ENCODE measurements around the gene PPP1CA.

The PPP1CA gene

DNA sequence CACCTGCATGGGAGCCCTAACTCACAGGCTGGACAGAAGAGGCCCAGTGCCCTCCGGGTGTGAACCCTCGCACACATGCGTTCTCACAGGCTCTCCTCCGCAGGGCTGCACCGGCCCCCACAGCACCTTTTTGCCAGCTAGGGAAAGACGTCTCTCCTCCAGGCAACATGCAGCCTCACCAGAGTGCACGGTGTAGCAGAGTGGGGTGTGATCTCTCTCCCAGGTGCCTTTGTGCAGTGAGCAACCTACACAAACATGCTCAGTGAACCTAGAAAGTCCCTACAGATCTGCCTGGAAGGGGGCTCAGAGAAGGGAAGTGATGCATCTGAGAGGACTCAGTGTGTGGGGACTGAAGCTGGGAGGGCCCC is 10.1 kb upstream of the PPP1CA start:
- H3K4me3 ChIP-seq (ENCODE audit: low read depth, low read length), result no peak overlapping the region
- no peak overlapping the region for H3K9ac ChIP-seq (ENCODE audit: low read depth, low read length)
- peaks cover 3% of the 10 kb centered on the region for H3K27me3 ChIP-seq (ENCODE audit: control insufficient read depth, insufficient read depth, low read length)
- no peaks in the 10 kb centered on the region for H3K9me3 ChIP-seq (ENCODE audit: control insufficient read depth, insufficient read depth, low read length)
- H3K36me3 ChIP-seq (ENCODE audit: control insufficient read depth, insufficient read depth, low read length), result no peaks in the 10 kb centered on the region
- peaks cover 4% of the 10 kb centered on the region for H3K4me1 ChIP-seq (ENCODE audit: control insufficient read depth, insufficient read depth, low read length)

DNA sequence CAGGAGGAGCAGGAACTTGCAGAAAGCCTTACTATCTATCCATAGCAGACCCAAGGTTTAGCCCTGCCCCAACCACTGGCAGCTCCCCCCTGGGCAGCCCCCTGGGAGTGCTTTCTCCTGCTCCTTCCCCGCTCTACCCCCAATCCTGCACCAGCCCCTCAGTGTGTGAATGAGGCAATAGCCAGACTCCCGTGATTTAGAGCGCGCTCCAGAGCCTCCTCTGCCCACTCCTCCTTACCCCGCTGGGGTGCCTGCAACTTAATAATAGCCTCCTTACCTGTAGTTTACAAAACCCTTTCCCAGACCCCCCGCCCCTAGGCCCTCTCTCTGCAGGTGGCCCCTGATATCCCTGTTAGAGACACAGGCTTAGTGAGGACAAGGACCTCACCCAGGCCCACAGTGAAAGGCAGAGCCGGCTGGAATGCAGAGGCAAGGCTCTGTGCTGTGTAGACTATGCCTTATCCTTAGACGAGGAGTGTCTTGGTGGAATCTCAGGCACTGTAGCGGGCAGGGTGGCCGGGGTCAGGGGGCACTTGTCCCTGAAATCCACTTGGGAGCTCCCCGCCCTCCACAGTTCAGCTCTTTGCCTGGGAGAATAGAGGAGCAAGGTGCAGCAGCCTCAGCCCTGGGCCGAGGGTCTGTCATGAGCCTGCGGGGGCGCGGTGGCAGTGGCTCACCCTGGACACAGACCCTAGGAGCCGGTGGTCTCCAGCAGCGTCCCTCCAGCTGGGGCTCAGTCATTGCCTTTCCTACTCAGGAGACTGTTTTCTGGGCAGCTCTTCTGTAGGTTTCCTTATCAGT is 9.5 kb upstream of the PPP1CA start:
- Histone ChIP-seq H3K27me3 (ENCODE audit: control insufficient read depth, insufficient read depth, low read length) (peaks cover 3% of the 10 kb centered on the region), H3K9me3 (ENCODE audit: control insufficient read depth, insufficient read depth, low read length) (no peaks in the 10 kb centered on the region), H3K36me3 (ENCODE audit: control insufficient read depth, insufficient read depth, low read length) (no peaks in the 10 kb centered on the region), H3K9ac (ENCODE audit: low read depth, low read length) (no peak overlapping the region), H3K4me3 (ENCODE audit: low read depth, low read length) (no peak overlapping the region), H3K4me1 (ENCODE audit: control insufficient read depth, insufficient read depth, low read length) (peaks cover 2% of the 10 kb centered on the region)

GRCh38 chr11:67410369-67410831 is 8.7 kb upstream of the PPP1CA start:
- H3K9ac ChIP-seq (ENCODE audit: low read depth, low read length), result no peak overlapping the region

GRCh38 chr11:67409781-67410368 is 8.2 kb upstream of the PPP1CA start:
- H3K9ac ChIP-seq (ENCODE audit: low read depth, low read length), result no peak overlapping the region
- no peaks in the 10 kb centered on the region for H3K4me1 ChIP-seq (ENCODE audit: control insufficient read depth, insufficient read depth, low read length)
- peaks cover 3% of the 10 kb centered on the region for H3K27me3 ChIP-seq (ENCODE audit: control insufficient read depth, insufficient read depth, low read length)

More at GRCh38 chr11:67410369-67410831, 8.7 kb upstream of the PPP1CA start:
- Histone ChIP-seq H3K4me1 (ENCODE audit: control insufficient read depth, insufficient read depth, low read length) (no peaks in the 10 kb centered on the region), H3K9me3 (ENCODE audit: control insufficient read depth, insufficient read depth, low read length) (no peaks in the 10 kb centered on the region), H3K4me3 (ENCODE audit: low read depth, low read length) (no peak overlapping the region), H3K36me3 (ENCODE audit: control insufficient read depth, insufficient read depth, low read length) (no peaks in the 10 kb centered on the region), H3K27me3 (ENCODE audit: control insufficient read depth, insufficient read depth, low read length) (peaks cover 3% of the 10 kb centered on the region)

GRCh38 chr11:67409261-67409666 is 7.6 kb upstream of the PPP1CA start:
- Histone ChIP-seq H3K4me1 (ENCODE audit: control insufficient read depth, insufficient read depth, low read length) (no peaks in the 10 kb centered on the region), H3K9me3 (ENCODE audit: control insufficient read depth, insufficient read depth, low read length) (no peaks in the 10 kb centered on the region), H3K9ac (ENCODE audit: low read depth, low read length) (no peak overlapping the region), H3K4me3 (ENCODE audit: low read depth, low read length) (no peak overlapping the region), H3K27me3 (ENCODE audit: control insufficient read depth, insufficient read depth, low read length) (peaks cover 3% of the 10 kb centered on the region), H3K36me3 (ENCODE audit: control insufficient read depth, insufficient read depth, low read length) (no peaks in the 10 kb centered on the region)

More at GRCh38 chr11:67409781-67410368, 8.2 kb upstream of the PPP1CA start:
- Histone ChIP-seq H3K4me3 (ENCODE audit: low read depth, low read length) (no peak overlapping the region), H3K9me3 (ENCODE audit: control insufficient read depth, insufficient read depth, low read length) (no peaks in the 10 kb centered on the region), H3K36me3 (ENCODE audit: control insufficient read depth, insufficient read depth, low read length) (no peaks in the 10 kb centered on the region)

GRCh38 chr11:67408437-67409200 is 7.0 kb upstream of the PPP1CA start:
- Histone ChIP-seq H3K4me1 (ENCODE audit: control insufficient read depth, insufficient read depth, low read length) (no peaks in the 10 kb centered on the region), H3K36me3 (ENCODE audit: control insufficient read depth, insufficient read depth, low read length) (no peaks in the 10 kb centered on the region), H3K4me3 (ENCODE audit: low read depth, low read length) (no peak overlapping the region), H3K9ac (ENCODE audit: low read depth, low read length) (no peak overlapping the region), H3K27me3 (ENCODE audit: control insufficient read depth, insufficient read depth, low read length) (peaks cover 3% of the 10 kb centered on the region), H3K9me3 (ENCODE audit: control insufficient read depth, insufficient read depth, low read length) (no peaks in the 10 kb centered on the region)

DNA sequence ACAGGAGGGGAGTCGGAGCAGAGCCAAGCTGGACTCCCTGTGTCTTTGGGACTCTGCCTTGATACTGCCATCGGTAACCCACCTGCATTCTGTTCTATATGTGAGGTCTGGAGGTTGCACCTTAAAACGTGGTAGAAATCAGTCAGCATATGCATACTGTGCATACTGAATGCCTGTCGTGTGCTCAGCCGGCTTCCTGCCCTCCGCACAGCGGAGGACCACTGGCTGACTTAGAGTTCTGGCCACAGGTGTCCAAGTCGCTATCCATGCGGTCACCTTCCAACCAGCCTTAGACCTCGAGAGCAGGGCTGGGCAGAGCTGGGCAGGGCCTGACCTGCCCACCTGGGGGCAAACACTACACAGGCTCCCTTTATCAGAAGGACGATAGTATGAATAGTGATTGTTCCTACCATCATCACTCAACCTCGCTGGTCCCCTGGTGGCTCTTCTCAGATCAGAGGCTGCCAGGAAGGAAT is 6.1 kb upstream of the PPP1CA start:
- Histone ChIP-seq H3K4me1 (ENCODE audit: control insufficient read depth, insufficient read depth, low read length) (no peaks in the 10 kb centered on the region), H3K4me3 (ENCODE audit: low read depth, low read length) (no peak overlapping the region), H3K9ac (ENCODE audit: low read depth, low read length) (no peak overlapping the region)

GRCh38 chr11:67406969-67407687 is 5.5 kb upstream of the PPP1CA start:
- H3K4me3 ChIP-seq (ENCODE audit: low read depth, low read length), result no peak overlapping the region
- H3K36me3 ChIP-seq (ENCODE audit: control insufficient read depth, insufficient read depth, low read length), result no peaks in the 10 kb centered on the region
- no peaks in the 10 kb centered on the region for H3K9me3 ChIP-seq (ENCODE audit: control insufficient read depth, insufficient read depth, low read length)
- H3K4me1 ChIP-seq (ENCODE audit: control insufficient read depth, insufficient read depth, low read length), result peaks cover under 1% of the 10 kb centered on the region
- H3K9ac ChIP-seq (ENCODE audit: low read depth, low read length), result no peak overlapping the region
- H3K27me3 ChIP-seq (ENCODE audit: control insufficient read depth, insufficient read depth, low read length), result no peaks in the 10 kb centered on the region

More for the DNA sequence above, 6.1 kb upstream of the PPP1CA start:
- no peaks in the 10 kb centered on the region for H3K36me3 ChIP-seq (ENCODE audit: control insufficient read depth, insufficient read depth, low read length)
- H3K9me3 ChIP-seq (ENCODE audit: control insufficient read depth, insufficient read depth, low read length), result no peaks in the 10 kb centered on the region
- no peaks in the 10 kb centered on the region for H3K27me3 ChIP-seq (ENCODE audit: control insufficient read depth, insufficient read depth, low read length)

- Histone ChIP-seq H3K9ac (ENCODE audit: low read depth, low read length) (no peak overlapping the region), H3K4me3 (ENCODE audit: low read depth, low read length) (no peak overlapping the region), H3K27me3 (ENCODE audit: control insufficient read depth, insufficient read depth, low read length) (no peaks in the 10 kb centered on the region), H3K9me3 (ENCODE audit: control insufficient read depth, insufficient read depth, low read length) (no peaks in the 10 kb centered on the region), H3K36me3 (ENCODE audit: control insufficient read depth, insufficient read depth, low read length) (no peaks in the 10 kb centered on the region), H3K4me1 (ENCODE audit: control insufficient read depth, insufficient read depth, low read length) (peaks cover 3% of the 10 kb centered on the region)
Measured at GRCh38 chr11:67406420-67406968, 4.8 kb upstream of the PPP1CA start.

DNA sequence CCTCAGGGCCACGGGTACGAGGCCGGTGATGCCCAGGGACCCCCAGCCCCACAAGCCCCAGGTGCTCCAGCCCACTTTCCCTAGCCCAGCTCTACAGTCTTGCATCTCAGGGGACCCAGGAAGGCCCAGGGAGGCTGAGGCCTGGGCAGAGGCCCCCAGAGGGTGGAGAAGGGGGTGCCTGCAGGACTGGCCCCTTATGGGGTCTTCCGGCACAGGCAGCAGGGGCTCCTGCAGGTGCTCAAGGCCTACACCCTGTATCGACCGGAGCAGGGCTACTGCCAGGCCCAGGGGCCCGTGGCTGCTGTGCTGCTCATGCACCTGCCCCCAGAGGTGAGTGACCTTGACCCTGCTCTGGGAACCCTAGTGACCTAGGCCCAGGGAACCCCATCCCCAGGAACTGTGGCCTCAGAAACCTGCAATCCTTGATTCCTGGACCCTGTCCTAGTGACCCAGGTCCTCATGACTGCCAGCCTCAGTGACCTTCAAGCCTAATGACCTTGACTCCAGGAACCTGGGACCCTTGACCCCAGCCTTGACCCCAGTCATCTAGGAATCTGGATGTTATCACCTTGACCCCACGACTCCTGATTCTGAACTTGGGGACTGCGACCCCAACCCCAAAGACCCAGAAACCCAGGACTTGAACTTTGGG is 4.2 kb upstream of the PPP1CA start:
- H3K9ac ChIP-seq (ENCODE audit: low read depth, low read length), result no peak overlapping the region
- H3K4me3 ChIP-seq (ENCODE audit: low read depth, low read length), result no peak overlapping the region
- no peaks in the 10 kb centered on the region for H3K9me3 ChIP-seq (ENCODE audit: control insufficient read depth, insufficient read depth, low read length)
- no peaks in the 10 kb centered on the region for H3K27me3 ChIP-seq (ENCODE audit: control insufficient read depth, insufficient read depth, low read length)
- H3K36me3 ChIP-seq (ENCODE audit: control insufficient read depth, insufficient read depth, low read length), result no peaks in the 10 kb centered on the region
- peaks cover 3% of the 10 kb centered on the region for H3K4me1 ChIP-seq (ENCODE audit: control insufficient read depth, insufficient read depth, low read length)

DNA sequence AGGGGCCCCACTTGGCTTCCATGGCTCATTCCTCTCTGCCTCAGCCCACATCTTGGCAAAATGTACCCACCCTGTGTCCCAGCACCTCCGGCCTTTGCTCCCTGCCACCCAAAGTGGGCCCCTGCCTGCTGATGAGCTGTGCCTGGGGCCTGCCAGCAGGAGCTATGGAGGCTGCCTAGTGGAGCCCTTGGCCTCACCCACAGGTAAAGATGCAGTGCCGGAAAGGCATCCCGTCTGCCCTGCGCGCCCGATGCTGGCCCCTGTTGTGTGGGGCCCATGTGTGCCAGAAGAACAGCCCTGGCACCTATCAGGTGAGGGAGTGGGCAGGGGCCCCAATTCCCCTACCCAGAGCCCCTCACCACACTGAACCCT is 3.5 kb upstream of the PPP1CA start:
- Histone ChIP-seq H3K9me3 (ENCODE audit: control insufficient read depth, insufficient read depth, low read length) (no peaks in the 10 kb centered on the region), H3K4me1 (ENCODE audit: control insufficient read depth, insufficient read depth, low read length) (peaks cover 3% of the 10 kb centered on the region), H3K36me3 (ENCODE audit: control insufficient read depth, insufficient read depth, low read length) (peaks cover 2% of the 10 kb centered on the region), H3K9ac (ENCODE audit: low read depth, low read length) (no peak overlapping the region), H3K4me3 (ENCODE audit: low read depth, low read length) (no peak overlapping the region), H3K27me3 (ENCODE audit: control insufficient read depth, insufficient read depth, low read length) (no peaks in the 10 kb centered on the region)
